HG02642 (cell line): ENCODE data around the gene SLC22A31.
"Not testable (repeated sequence)": the region's sequence is repeated elsewhere in the genome, so short reads cannot be mapped to it uniquely, and the experiment has no call there.

Source experiments
- ATAC-seq: cut with Tn5 transposase; IDR thresholded peaks from one replicate; pipeline ENCODE4 v1.9.1; 2021; ENCODE audit warnings: mild to moderate bottlenecking; ENCODE audit not compliant: unreplicated experiment, poor library complexity

SLC22A31 gene

GRCh38 chr16:89200124-89200849, at the start of gene SLC22A31:
TSS of gene SLC22A31 (minus strand) at chr16:89200537. CDS start at chr16:89200501, 36 bp downstream.
- ATAC-seq = no peak

GRCh38 chr16:89248196-89248982, 48.1 kb upstream of the SLC22A31 start:
- ATAC-seq = no peak

DNA sequence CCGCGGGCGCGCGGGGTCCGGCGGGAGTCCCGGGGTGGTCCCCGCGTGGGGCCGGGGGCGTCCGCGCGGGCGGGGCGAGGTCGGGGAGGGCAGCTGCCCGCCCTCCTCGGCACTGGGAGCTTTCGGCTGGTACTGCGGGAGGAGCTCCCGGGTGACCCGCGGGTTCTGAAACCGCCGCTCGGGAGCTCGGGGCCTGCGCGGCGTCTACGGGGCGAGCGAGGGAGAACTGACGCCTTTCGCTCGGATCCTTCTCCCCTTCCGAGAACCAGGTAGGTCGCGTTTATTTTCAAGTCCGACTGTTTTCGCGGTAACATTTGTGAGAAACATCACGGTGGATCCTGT, 47.4 kb upstream of the SLC22A31 start:
- ATAC-seq = not testable (repeated sequence)

DNA sequence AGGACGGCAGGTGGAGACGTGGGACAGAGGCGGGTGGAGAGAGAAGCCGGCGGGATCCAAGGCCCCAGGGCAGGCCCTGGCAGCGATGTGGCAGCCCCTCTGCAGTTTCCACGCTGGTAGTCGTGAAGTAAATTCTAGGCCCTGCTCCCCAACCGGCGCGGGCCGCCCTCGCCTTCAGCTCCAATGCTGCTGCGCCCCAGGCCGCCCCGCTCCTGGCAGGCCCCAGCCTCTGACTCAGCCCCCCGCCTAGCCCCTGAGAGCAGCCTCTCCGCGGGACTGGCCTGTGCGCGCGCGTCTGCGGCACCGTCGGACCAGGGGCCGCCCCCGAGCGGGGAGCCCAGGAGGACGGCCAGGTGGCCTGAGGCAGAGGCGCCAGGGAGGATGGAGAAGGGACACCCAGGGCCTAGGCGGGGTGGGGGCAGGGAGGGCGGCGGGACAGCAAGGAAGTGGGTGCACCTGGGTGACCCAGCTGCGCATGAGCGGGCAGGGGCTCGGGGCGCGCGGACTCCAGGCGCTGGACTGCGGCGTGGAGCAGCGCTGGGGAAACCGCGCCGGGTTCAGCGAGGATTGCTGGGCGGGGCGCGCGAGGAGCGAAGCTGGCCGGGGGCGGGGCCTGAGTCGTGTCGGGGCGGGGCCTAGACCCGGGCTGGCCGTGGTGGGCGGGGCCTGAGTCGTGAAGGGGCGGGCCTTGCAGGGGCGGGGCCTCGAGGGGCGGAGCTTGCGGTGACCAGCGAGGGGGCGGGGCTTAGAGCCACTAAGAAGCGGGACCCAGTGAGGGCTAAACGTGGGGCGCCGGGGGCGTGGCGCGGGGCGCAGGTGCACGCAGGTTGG, 46.8 kb upstream of the SLC22A31 start:
- peak; percentile 79 for ATAC-seq

GRCh38 chr16:89246383-89246902, 46.1 kb upstream of the SLC22A31 start:
- ATAC-seq = no peak

GRCh38 chr16:89244754-89245153, 44.4 kb upstream of the SLC22A31 start:
- no peak for ATAC-seq

- not testable (repeated sequence) for ATAC-seq
These were observed 43.9 kb upstream of the SLC22A31 start for GRCh38 chr16:89244264-89244663.

GRCh38 chr16:89243664-89244063, 43.3 kb upstream of the SLC22A31 start:
- ATAC-seq = no peak

GRCh38 chr16:89242795-89243200, 42.5 kb upstream of the SLC22A31 start:
- ATAC-seq = no peak

GRCh38 chr16:89241187-89242007, 41.1 kb upstream of the SLC22A31 start:
- ATAC-seq = peak; percentile 64

- no peak for ATAC-seq
These were observed 37.4 kb upstream of the SLC22A31 start for GRCh38 chr16:89237733-89238132.

DNA sequence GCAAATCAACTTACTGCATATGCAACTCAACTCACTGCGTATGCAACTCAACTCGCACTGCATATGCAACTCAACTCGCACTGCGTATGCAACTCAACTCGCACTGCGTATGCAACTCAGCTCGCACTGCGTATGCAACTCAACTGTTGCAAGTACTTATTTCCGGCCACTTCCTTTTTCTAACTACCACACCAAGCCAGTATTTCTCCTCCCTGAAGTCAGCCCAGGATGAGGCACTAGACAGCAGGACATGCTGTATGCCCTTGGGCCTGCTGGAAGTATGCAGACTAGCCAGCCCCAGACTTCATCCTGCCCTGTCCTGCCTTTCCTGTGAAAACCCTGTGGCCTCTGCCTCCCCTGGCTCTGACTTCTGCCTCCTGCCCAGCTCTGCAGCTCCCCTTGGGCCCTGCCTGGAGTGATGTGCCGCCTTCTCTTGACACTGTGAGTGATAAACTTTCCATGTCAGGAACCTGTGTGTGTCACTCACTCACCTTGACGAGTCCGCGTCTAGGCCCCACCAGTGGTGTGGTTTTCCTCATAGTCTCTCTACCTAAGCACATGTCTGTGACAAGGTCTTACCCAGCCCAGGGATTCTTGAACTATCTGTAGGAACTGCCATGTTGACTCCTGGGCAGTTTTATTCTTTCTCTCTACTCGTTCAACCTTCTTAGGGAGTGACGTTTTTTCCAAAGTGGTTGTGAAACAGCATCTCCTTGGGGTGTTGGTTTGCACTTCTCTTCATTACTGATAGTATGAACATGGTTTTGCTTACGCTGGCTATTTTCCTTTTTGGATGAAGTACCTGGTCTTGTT, 33.5 kb upstream of the SLC22A31 start:
- no peak for ATAC-seq

GRCh38 chr16:89232107-89232506, 31.8 kb upstream of the SLC22A31 start:
- ATAC-seq = no peak

- ATAC-seq = no peak
These were observed 29.9 kb upstream of the SLC22A31 start for GRCh38 chr16:89230255-89230654.

GRCh38 chr16:89224665-89225064, 24.3 kb upstream of the SLC22A31 start:
- ATAC-seq = no peak

GRCh38 chr16:89222931-89223330, 22.6 kb upstream of the SLC22A31 start:
- no peak for ATAC-seq

DNA sequence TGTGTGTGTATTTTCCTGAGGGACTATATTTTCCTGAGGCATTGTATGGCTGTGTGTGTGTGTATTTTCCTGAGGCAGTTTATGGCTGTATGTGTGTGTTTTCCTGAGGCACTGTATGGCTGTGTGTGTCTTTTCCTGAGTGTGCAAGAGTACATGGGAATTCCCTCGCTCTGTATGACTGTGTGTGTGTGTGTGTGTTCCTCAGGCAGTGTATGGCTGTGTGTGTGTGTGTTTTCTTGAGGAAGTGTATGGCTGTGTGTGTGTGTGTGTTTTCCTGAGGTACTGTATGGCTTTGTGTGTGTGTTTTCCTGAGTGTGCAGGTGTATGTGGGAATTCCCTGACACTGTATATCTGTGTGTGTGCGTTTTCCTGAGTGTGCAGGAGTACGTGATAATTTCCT, 21.3 kb upstream of the SLC22A31 start:
- ATAC-seq = no peak

- no peak for ATAC-seq
These were observed 19.0 kb upstream of the SLC22A31 start for GRCh38 chr16:89219365-89219764.
